Motor neuron (in vitro differentiated cells): ENCODE measurements around the gene CYP26A1. TPM values are rescaled to one million over a fixed set of nuclear protein-coding genes. Genes with fewer than 3 reads are reported as not detected.
A peak's percentile ranks its signal among the peaks of the same experiment; 100 is the strongest.

Experiments used
- ATAC-seq, 8 experiments: fragments of 200-7000 bp; cut with Tn5 transposase; replicated peaks in 6 of 8; 2 replicates each; pipeline ENCODE4 v1.8.0; 2021; ENCODE audit warnings: mild to moderate bottlenecking in 8 of 8, moderate library complexity in 8 of 8
- H3K27ac ChIP-seq, 2 donors: fragments of 250-450 bp; sonication (Bioruptor Pico); 2 replicates each; pipeline ENCODE4 v1.9.0; 2021; ENCODE audit warnings: antibody characterized with exemption in 2 of 2, mild to moderate bottlenecking in 2 of 2, moderate library complexity in 1 of 2
- H3K4me1 ChIP-seq, 2 donors: fragments of 250-450 bp; sonication (Bioruptor Pico); replicated peaks in 1 of 2; 2 replicates each; pipeline ENCODE4 v1.6.1; 2021; ENCODE audit warnings: antibody characterized with exemption in 2 of 2, mild to moderate bottlenecking in 2 of 2, moderate library complexity in 1 of 2
- H3K4me3 ChIP-seq, 5 donors: fragments of 250-450 bp; sonication (Bioruptor Pico); 2 replicates each; pipeline ENCODE4 v1.9.0; 2021; ENCODE audit warnings: antibody characterized with exemption in 5 of 5, mild to moderate bottlenecking in 5 of 5, moderate library complexity in 4 of 5
- WGBS, 10 experiments: fragments of 450-650 bp; shearing (Covaris generic); methylation state at CpG; one replicate each; pipeline ENCODE4 v1.0.0; 2022; 5-methylcytosine and 5-hydroxymethylcytosine counted together
- in situ Hi-C, 9 experiments: fragments of 400-800 bp; cut with MboI; loops; one replicate each; pipeline ENCODE4 v1.15.0; 2021; ENCODE audit warnings: low sequenced_read_pairs in 9 of 9, low pct_unique_long_range_greater_than_20kb in 2 of 9; ENCODE audit not compliant: unreplicated experiment in 9 of 9
- total RNA-seq, 8 experiments: library from RNA; unstranded; fragments of 300-600 nt; gene quantifications; 2 replicates each; pipeline versions ENCODE4 v1.2.3 to v1.2.4, GENCODE V29; 2022

CYP26A1 gene
- total RNA-seq, 8 experiments from 2014 or later: 0.57 to 9.4 (median 2.8) TPM

DNA sequence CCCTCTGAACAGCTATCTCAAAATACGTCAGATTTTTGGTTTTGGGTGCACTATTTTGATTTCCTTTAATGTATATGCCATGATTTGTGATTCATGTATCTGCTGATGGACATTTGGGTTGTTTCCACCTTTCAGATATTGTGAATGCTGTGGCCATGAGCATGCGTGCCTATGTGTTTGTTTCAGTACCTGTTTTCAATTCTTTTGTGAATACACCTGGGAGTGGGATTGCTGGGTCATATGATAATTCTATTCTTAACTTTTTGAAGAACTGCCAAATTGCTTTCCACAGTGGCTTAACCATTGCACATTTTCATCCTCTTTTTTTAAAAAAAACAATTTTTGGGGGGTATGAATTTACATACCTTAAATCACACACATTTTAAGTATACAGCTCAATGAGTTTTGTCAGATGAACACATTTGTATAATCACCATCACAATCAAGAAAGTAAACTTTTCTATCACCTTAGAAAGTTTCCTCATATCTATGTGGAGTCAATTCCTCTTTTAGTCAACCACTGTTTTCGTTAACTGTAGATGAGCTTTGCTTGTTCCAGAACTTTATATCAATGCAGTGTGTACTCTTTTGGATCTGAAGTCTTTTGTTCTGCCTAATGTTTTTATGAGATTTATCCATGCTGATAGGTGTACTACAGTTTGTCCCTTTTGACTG lies 36.9 kb downstream of the CYP26A1 start:
- no peak overlapping the region for H3K4me3 ChIP-seq
- in situ Hi-C loops: no loop called here
- H3K27ac ChIP-seq: no peak overlapping the region
- no peaks in the 10 kb centered on the region for H3K4me1 ChIP-seq
- WGBS, 10 experiments: 63 to 100% (median 94%) methylated on average over 1 to 2 of the region's 3 CpGs
- ATAC-seq: no peak

DNA sequence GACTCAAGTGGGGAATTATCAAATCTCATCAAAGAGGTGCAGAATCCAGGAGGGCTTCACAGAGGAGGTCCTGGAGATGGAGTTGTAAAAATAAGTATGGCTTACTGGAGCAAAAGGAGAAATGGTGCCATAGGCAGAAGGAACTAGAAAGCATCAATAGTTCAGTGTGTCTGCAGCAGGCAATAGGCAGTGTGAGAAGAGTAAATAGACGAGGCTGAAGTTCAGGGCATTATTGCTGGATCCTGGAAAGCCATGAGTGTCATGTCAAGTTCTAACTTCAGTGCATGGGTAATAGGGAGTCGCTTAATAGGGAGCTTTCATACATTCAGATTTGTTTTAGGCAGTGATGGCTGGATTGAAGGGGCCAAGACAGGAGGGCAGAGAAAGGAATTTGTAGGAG lies 39.3 kb downstream of the CYP26A1 start:
- WGBS, 10 experiments: 21 to 100% (median 50%) methylated on average over 1 to 2 of the region's 2 CpGs; no CpG with 5 or more reads in 3 of the 10 experiments
- no peak for ATAC-seq
- Histone ChIP-seq H3K4me3 (no peak overlapping the region), H3K27ac (no peak overlapping the region), H3K4me1 (no peaks in the 10 kb centered on the region)
- in situ Hi-C loops: no loop called here

DNA sequence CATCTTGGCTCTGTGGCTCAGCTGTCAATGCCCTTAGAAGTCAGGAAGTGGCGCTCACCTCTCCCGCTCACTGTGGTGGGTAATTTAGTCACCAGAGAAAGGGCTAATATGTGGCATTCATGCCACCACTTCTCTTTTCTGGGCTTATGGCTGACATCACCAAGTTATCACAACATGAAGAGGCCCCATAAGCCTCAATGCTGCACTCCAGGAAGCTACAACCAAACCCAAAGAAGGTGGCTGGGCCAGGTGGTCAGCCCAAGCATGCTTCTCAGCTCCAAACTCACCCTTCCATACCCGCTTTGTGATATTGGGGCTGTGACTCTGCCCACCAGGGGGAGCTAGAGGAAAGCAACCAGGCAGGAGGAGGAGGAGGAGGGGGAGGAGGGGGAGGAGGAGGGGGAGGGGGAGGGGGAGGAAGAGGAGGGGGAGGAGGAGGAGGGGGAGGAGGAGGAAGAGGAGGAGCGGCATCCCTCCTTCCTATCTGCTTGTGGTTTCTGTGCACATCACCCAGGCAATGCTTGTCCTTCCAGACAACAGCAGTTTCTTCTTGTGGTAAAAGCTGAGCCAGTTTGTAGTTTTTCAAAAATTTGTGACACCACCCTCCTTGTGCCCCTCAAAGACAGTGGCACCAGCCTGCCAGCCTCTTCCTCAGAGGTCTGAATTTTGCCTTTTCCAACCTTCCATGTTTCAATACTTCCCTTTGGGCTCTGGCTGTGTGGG lies 42.1 kb downstream of the CYP26A1 start:
- H3K4me1 ChIP-seq: no peaks in the 10 kb centered on the region
- no peak overlapping the region for H3K27ac ChIP-seq
- no peak overlapping the region for H3K4me3 ChIP-seq
- in situ Hi-C loops: no loop called here
- 40 to 100% (median 100%) methylated on average over 1 to 2 of the region's 4 CpGs; no CpG with 5 or more reads in 4 of the 10 experiments for whole genome bisulfite sequencing, 10 experiments
- peak in 3 of 8 experiments; percentile 64 to 83 (median 80) for ATAC-seq

DNA sequence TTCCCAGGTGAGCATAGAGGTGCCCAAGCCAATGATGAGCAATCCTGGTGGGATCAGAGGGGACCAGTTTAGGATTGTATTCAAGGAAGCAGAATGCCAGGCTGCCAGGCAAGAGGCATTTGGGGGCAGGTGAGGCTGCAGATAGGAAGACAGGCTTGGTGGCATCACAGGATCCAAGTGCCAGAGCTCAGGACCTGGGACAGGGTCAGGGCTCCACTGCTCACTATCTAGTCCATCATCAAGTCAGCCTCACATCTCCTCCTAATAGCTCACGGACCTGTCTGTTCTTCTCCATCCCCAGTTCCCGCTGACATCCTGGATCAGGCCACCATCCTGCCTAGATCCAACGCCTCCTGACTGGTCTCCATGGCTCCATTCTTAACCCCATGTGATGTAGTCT lies 47.6 kb downstream of the CYP26A1 start:
- in situ Hi-C loops: loop anchor here in 1 of 9 experiments (10.0 kb wide), 1 partner anchor 153 kb away; no protein-coding TSS in a partner anchor
- H3K4me3 ChIP-seq: no peak overlapping the region
- no peaks in the 10 kb centered on the region for H3K4me1 ChIP-seq
- H3K27ac ChIP-seq: no peak overlapping the region
- WGBS, 10 experiments: 0 to 93% (median 79%) methylated on average over 1 to 2 of the region's 3 CpGs; no CpG with 5 or more reads in 6 of the 10 experiments
- ATAC-seq: no peak

DNA sequence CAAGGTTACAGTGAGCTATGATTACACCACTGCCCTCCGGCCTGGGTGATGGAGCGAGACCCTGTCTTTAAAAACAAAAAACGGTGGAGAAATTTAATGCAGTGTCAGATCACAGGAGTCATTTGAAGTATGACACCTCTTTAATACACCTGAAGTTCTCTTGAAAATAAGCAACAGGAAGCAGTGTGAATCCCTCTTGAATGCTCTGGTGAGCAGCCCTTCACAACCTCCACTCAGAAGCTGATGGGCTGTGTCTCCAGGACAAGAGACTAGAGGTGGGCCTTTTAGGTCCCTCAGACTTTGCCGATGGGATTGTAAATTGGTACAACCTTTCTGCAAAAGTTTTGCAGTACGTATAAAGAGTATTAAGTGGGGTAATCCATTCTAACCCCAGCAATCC lies 50.1 kb downstream of the CYP26A1 start:
- no peak for ATAC-seq
- in situ Hi-C loops: loop anchor here in 1 of 9 experiments (10.0 kb wide), 1 partner anchor 151 kb away; no protein-coding TSS in a partner anchor
- Histone ChIP-seq H3K27ac (no peak overlapping the region), H3K4me3 (no peak overlapping the region), H3K4me1 (no peaks in the 10 kb centered on the region)
- 17 to 100% (median 77%) methylated on average over 1 to 5 of the region's 5 CpGs; no CpG with 5 or more reads in 2 of the 10 experiments for WGBS, 10 experiments

DNA sequence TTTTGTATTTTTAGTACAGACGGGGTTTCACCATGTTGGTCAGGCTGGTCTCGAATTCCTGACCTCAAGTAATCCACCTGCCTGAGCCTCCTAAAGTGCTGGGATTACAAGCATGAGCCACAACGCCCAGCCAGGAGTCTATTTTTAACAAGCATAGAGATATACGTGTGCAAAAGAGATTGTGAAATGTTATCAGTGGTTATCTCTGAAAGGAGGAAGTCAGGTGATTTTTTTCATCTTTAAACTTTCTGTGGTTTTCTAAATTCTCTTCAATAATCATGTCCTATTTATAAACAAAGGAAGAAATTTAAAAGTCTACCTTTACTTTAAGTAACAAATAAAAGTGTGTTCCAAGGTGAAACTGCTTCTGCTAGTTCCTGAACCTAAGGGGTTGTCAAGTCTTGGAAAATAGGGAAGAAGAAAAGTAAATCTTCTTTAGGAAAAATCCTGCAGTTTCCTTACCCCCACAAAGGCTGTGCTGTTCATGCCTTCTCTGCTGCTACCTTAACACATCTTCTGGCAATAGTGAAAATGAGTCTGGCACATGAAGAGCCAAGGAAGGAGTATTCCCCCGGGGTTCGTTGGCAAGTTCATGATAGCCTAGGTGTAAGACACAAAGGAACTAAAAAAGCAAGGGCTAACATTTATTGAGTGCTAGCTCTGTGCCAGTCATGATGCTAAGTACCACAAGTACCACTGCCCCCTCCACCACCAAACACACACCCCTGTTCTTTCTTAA lies 51.1 kb downstream of the CYP26A1 start:
- H3K4me1 ChIP-seq: no peaks in the 10 kb centered on the region
- H3K4me3 ChIP-seq: no peak overlapping the region
- in situ Hi-C loops: loop anchor here in 1 of 9 experiments (10.0 kb wide), 1 partner anchor 150 kb away; no protein-coding TSS in a partner anchor
- 19 to 82% (median 57%) methylated on average over 1 to 5 of the region's 6 CpGs; no CpG with 5 or more reads in 1 of the 10 experiments for WGBS, 10 experiments
- no peak for ATAC-seq
- H3K27ac ChIP-seq: no peak overlapping the region

DNA sequence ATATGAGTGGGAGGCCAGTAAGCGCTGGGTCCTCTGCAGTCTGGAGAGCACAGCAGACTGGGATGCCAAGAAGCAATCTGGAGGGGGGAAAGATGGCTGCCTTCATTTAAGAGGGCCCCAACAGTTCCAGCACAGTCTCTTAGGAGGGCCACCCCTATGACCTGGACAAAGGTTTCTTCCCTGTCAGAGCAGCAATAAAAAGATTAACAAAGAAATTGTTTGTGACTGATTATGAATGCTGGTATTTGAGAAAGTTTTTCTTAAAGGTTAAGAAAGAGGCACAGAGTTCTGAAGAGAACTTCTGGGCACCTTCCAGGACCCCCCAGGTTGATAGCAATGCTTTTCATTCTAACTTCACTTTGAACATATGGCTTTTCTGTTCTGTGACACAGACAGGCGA lies 52.3 kb downstream of the CYP26A1 start:
- no peak for ATAC-seq
- WGBS, 10 experiments: 8 to 100% (median 80%) methylated on average over 1 to 2 of the region's 2 CpGs; no CpG with 5 or more reads in 3 of the 10 experiments

DNA sequence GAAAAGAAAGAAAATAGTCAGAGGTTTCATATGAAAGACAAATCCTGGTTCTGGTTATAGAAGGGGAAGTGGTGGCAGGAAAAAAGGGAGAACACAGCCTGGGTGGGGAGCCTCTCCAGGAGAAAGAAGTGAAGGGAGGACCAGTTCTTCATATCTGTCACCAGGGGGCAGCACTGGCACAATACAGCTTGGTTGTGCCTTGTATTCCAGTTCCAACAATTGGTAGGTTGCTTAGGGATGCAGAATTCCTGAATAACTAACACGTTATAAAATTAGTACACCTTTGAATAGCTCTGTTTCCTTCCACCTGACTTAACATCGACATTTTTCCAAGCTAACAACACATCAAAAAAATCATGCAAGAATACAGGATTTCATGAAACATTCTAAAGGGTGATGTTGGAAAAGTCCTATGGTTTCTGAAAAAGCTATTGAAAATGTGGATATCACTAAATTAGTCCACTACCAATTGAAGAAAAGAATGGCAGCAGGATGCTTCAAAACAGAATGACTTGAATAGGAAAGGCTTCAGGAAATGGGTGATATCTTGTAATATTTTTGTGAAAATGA lies 52.9 kb downstream of the CYP26A1 start:
- Histone ChIP-seq H3K4me3 (no peak overlapping the region), H3K27ac (no peak overlapping the region), H3K4me1 (no peaks in the 10 kb centered on the region)
- no peak for ATAC-seq
- WGBS, 10 experiments: 17 to 100% (median 76%) methylated on average over 1 to 2 of the region's 2 CpGs; no CpG with 5 or more reads in 2 of the 10 experiments
- in situ Hi-C loops: loop anchor here in 1 of 9 experiments (10.0 kb wide), 1 partner anchor 148 kb away; no protein-coding TSS in a partner anchor

More for the DNA sequence above, 52.3 kb downstream of the CYP26A1 start:
- Histone ChIP-seq H3K4me1 (no peaks in the 10 kb centered on the region), H3K4me3 (no peak overlapping the region), H3K27ac (no peak overlapping the region)
- in situ Hi-C loops: loop anchor here in 1 of 9 experiments (10.0 kb wide), 1 partner anchor 149 kb away; no protein-coding TSS in a partner anchor

Other genes with a start within 250 kb of the CYP26A1 start
- gene EXOC6, start 225.4 kb upstream of the CYP26A1 start, total RNA-seq: 10 to 100 TPM in 5 of 8 experiments, 1 to 10 TPM in 3; 1.9 to 24.3 (median 14.6) TPM
- 1 to 10 TPM in 1 of 8 experiments, under 1 TPM in 7; 0.07 to 1.1 (median 0.29) TPM for gene CYP26C1, start 13.1 kb upstream of the CYP26A1 start, total RNA-seq